ENCODE measurements around the gene ROR1.

DNA sequence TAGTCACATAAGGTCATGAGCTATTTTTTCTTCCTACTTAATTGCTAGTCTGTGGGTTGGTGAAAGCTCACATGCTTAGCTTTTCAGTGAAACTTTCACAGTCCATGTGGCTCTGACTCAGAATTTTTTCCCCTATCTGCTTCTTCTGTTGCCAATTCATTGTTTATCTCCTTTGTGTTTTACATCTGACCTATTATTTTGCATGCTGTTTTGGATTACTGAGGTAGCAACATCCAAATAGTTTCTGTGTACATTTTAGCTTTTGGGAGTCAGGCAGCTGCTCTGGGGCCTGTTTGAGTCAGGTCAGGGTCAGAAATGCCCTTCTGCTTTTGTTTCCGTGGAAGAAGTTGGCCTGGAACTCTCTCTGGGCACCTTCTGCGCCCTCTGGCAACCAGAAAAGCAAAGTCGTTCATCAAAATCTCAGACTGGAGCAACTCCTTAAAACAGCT, 40.0 kb downstream of the ROR1 start:
- no peak for TF ChIP-seq CTCF (IDR thresholded peaks at IDR 0.05)
- no peak for TF ChIP-seq POLR2A (IDR thresholded peaks at IDR 0.05)

Measured in testis (tissue), 2 donors.